NCI-H510A treated with DMSO at 0.1 percent for 48 hours (cell line): ENCODE results near the gene TMEM52B.
"Not testable (repeated sequence)": the region's sequence is repeated elsewhere in the genome, so short reads cannot be mapped to it uniquely, and the experiment has no call there.

ENCODE experiments used
- DNase-seq: peaks from one replicate; lab custom pipeline; 2025; lab: John Stamatoyannopoulos, UW

Gene TMEM52B

GRCh38 chr12:10171973-10172728 is 6.7 kb upstream of the TMEM52B start, which contains the start of gene OLR1:
TSS of gene OLR1 (minus strand) at chr12:10172132. CDS start at chr12:10172077, 55 bp downstream.
- no peak for DNase-seq

- DNase-seq: no peak
Observed at GRCh38 chr12:10174986-10175614, 3.7 kb upstream of the TMEM52B start.

- no peak for DNase-seq
Observed at GRCh38 chr12:10175846-10176636, 2.8 kb upstream of the TMEM52B start.

GRCh38 chr12:10179776-10180181 is 947 bp downstream of the TMEM52B start:
- no peak for DNase-seq

DNA sequence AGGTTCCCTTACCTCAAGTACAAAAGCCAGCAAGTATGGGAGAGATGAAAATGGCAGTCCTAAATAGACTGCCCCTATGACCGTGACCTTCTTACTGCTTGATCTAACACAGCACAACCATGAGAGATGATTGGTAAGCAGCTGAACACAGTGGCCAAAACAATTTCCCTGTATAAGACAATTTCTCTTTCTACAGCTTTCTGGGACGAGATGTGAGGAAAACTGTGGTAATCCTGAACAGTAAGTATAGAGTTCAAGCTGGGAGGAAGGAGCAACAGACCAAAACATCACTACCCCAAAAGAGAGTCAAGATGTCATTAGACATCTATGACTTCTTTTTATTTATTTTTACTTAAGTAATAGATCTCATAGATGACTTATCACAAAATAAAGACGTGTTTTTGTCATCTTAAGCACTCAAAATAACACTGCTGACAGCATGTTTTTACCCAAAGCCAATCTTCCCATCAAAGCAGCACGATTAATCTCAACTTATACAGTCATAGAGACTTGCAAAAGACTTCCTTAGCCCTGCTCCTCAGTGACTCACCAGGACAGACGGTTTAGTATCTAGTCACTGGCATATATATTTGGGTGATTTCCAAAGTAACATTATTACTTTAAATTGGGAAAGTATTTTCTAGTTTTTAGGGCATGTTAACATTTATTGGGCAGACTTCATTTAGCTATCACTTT is 3.7 kb downstream of the TMEM52B start:
- DNase-seq: no peak

DNA sequence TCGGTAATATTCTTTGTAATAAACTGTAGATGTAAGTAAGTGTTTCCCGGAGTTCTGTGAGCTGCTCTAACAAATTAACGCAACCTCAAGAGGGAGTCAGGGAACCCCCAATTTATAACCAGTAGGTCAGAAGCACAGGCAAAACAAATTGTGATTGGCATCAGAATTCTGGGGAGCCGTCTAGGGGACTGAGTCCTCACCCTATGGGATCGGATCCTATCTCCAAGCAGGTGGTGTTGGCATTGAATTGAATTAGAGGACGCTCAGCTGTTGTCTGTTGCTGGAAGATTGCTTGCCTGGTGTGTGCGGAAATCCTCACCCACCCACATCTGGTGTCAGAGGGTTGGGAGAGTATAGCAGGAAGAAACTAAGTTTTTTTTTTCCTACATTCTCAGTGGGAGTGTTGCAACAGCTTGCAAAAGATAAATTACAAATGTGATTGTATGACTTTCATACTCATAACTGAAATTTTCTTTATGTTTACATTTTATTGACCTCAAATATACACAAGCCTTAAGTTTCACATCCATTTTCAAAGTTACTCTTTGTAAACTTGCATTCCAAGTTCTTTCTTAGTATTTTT is 5.5 kb downstream of the TMEM52B start:
- no peak for DNase-seq

- DNase-seq: no peak
Observed at GRCh38 chr12:10186299-10186698, 7.5 kb downstream of the TMEM52B start.

DNA sequence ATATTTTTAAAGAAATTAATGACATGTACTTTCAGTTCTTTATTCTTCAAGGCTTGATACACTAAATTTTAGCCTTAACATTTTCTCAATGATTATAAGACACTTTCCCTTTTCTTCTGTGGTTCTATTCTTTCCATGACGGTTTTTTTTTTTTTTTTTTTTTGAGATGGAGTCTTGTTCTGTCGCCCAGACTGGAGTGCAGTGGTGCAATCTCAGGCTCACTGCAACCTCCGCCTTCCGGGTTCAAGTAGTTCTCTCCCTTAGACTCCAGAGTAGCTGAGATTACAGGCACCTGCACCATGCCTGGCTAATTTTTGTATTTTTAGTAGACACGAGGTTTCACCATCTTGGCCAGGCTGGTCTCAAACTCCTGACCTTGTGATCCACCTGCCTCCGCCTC is 8.1 kb downstream of the TMEM52B start:
- not testable (repeated sequence) for DNase-seq

- DNase-seq: no peak
Observed at GRCh38 chr12:10189653-10190052, 10.8 kb downstream of the TMEM52B start.

GRCh38 chr12:10190558-10191388 is 11.9 kb downstream of the TMEM52B start:
- peak; percentile 38 for DNase-seq

GRCh38 chr12:10191865-10192264 is 13.0 kb downstream of the TMEM52B start:
- DNase-seq: no peak

- no peak for DNase-seq
Observed at GRCh38 chr12:10194160-10194670, 15.4 kb downstream of the TMEM52B start.

DNA sequence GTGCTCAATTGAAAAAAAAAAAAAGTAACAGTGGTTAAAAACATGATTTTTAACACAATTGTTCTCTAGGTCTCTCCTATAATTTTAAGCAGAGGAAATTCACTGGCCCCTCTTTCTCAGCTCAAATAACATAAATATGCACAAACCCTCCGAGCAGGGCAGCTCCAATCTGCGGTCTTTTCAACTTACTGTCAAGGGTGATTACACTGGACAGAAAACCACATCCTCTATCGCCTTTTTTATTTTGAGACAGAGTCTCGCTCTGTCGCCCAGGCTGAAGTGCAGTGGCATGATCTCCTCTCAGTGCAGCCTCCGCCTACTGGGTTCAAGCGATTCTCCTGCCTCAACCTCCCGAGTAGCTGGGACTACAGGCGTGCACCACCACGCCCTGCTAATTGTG is 17.4 kb downstream of the TMEM52B start:
- no peak for DNase-seq

GRCh38 chr12:10197879-10198278 is 19.0 kb downstream of the TMEM52B start:
- DNase-seq: no peak

- not testable (repeated sequence) for DNase-seq
Observed at GRCh38 chr12:10204495-10204894, 25.7 kb downstream of the TMEM52B start.

DNA sequence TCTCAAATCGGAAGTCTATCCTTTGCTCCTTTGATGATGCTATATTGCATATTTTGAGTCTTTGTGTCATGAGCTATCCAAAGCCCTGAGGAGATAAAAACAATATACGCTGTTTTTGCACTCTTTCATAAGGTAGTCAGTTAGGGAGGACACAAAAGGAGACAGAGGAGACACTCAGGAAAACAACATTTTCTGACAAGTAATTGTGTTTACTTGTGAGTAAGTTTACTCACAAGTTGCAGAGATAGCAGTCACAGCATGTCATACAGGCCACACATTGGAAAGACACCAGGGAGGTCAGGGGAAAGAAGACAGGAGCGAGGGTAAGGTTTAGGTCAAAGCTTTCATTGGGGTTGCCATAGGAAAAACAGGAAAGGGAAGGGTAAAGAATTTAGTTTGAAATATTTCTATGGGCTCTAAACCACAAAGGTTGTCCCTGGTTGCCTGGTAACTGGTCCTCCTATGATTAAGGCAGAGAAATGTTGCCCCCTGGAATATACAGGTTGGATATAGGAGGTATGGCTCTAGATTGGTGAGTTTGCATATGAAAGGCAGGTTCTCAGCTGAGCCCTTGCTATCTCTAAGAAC is 26.5 kb downstream of the TMEM52B start:
- no peak for DNase-seq

DNA sequence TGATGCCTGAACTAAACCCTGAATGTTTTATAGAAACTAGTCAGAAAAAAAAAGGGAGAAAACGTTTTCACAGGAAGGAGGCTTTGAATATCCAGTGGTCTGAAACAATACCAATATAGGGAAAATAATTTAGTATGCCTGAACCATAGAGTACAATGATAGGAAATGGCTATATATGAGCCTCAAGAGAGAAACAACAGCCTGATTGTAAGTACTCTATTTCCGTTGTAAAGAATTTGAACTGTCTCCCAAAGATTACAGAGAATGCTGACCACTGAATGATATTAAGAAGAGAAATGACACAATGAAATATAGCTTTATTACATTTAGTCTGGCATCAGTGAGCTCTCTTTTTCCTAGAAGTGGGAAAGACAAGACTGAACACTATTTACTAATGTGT is 28.3 kb downstream of the TMEM52B start:
- no peak for DNase-seq

GRCh38 chr12:10210225-10210624 is 31.4 kb downstream of the TMEM52B start:
- no peak for DNase-seq

GRCh38 chr12:10211101-10211939 is 32.5 kb downstream of the TMEM52B start:
- DNase-seq: no peak
